ENCODE results near the gene ITGA2. TPM values are rescaled to one million over a fixed set of nuclear protein-coding genes. Genes with fewer than 3 reads are reported as not detected.

ITGA2 gene
- polyA plus RNA-seq, 1 donor from 2014 or later, result not detected

GRCh38 chr5:53133020-53133419, 143.9 kb downstream of the ITGA2 start:
- Mint-ChIP-seq H3K9me3 (peaks cover 0 to 4% (median 0%) of the 10 kb centered on the region in 3 donors), H3K4me1 (no peaks in the 10 kb centered on the region), H3K4me3 (no peak overlapping the region), H3K27ac (no peak overlapping the region), H3K36me3 (peaks cover 2% of the 10 kb centered on the region), H3K27me3 (peaks cover 2% of the 10 kb centered on the region)

Other genes starting within 250 kb of the ITGA2 start
- gene ITGA1, start 201.4 kb upstream of the ITGA2 start, polyA plus RNA-seq, result not detected
- gene PELO, start 201.4 kb upstream of the ITGA2 start, polyA plus RNA-seq, result 3.2 TPM
- gene MOCS2, start 120.4 kb downstream of the ITGA2 start, polyA plus RNA-seq, result 34.0 TPM

Data from IgD-negative memory B cell (primary cell).